SU-DHL-6 (cell line): ENCODE measurements around the gene HLA-DPA1.

Experiments used
- H2AFZ ChIP-seq: fragments of 200-600 bp; sonication (generic); 2 replicates; pipeline ENCODE4 v1.6.1; 2014; ENCODE audit warnings: low read depth, mild to moderate bottlenecking, moderate library complexity, mixed read lengths, antibody characterized with exemption, low read length; ENCODE audit not compliant: severe bottlenecking
- H3F3A ChIP-seq: fragments of 200-600 bp; shearing (Covaris generic); 2 replicates; pipeline ENCODE4 v1.6.0; 2016; ENCODE audit warnings: antibody characterized with exemption, mild to moderate bottlenecking; ENCODE audit not compliant: insufficient read depth
- H3K27ac ChIP-seq: fragments of 200-600 bp; sonication (generic); 2 replicates; pipeline ENCODE4 v1.5.1; 2016; ENCODE audit warnings: low read depth, mild to moderate bottlenecking, low read length, moderate library complexity, mixed read lengths
- H3K27me3 ChIP-seq: fragments of 200-600 bp; sonication (generic), shearing (Covaris generic); 2 replicates; pipeline ENCODE4 v1.6.0; 2014; ENCODE audit warnings: mild to moderate bottlenecking, low read length
- H3K36me3 ChIP-seq: fragments of 200-600 bp; sonication (generic); 2 replicates; pipeline ENCODE4 v1.6.1; 2014; ENCODE audit warnings: mild to moderate bottlenecking, low read length, mixed read lengths
- H3K4me2 ChIP-seq: fragments of 300-600, 200-600 bp; shearing (Covaris generic), sonication (generic); 2 replicates; pipeline ENCODE4 v1.6.0; 2014; ENCODE audit warnings: low read length, low read depth, mild to moderate bottlenecking; ENCODE audit not compliant: poor library complexity, severe bottlenecking
- H3K4me3 ChIP-seq: fragments of 200-600 bp; sonication (generic); 2 replicates; pipeline ENCODE4 v1.5.1; 2014; ENCODE audit warnings: antibody characterized with exemption, low read length, mild to moderate bottlenecking, mixed read lengths; ENCODE audit not compliant: insufficient read depth, poor library complexity, severe bottlenecking
- H3K79me2 ChIP-seq: fragments of 200-600 bp; sonication (generic); 2 replicates; pipeline ENCODE4 v1.6.1; 2014; ENCODE audit warnings: mild to moderate bottlenecking, low read length, moderate library complexity; ENCODE audit not compliant: insufficient read depth
- H3K9ac ChIP-seq: fragments of 200-600 bp; sonication (generic); 2 replicates; pipeline ENCODE4 v1.7.0; 2014; ENCODE audit warnings: mild to moderate bottlenecking, low read length
- H3K9me2 ChIP-seq: fragments of 200-600 bp; sonication (generic); replicated peaks from 2 replicates; pipeline ENCODE4 v1.6.1; 2014; ENCODE audit warnings: low read length; ENCODE audit not compliant: insufficient read depth
- H3K9me3 ChIP-seq: fragments of 200-600 bp; sonication (generic); 2 replicates; pipeline ENCODE4 v1.6.1; 2014; ENCODE audit warnings: low read length, mixed read lengths; ENCODE audit not compliant: insufficient read depth
- H4K20me1 ChIP-seq: fragments of 200-600 bp; sonication (generic); 2 replicates; pipeline ENCODE4 v1.6.1; 2014; ENCODE audit warnings: low read depth, mild to moderate bottlenecking, antibody characterized with exemption, low read length, moderate library complexity, mixed read lengths
- CTCF ChIP-seq: fragments of 200-600 bp; sonication (generic); IDR thresholded peaks from one replicate; pipeline ENCODE4 v1.5.1; 2017; ENCODE audit warnings: antibody characterized with exemption, mild to moderate bottlenecking, low read length, moderate library complexity; ENCODE audit not compliant: insufficient read depth, poor library complexity, severe bottlenecking
- EZH2phosphoT487 ChIP-seq: fragments of 200-600 bp; sonication (generic), shearing (Covaris generic); conservative IDR thresholded peaks from 2 replicates; pipeline ENCODE4 v1.6.1; 2018; ENCODE audit warnings: mild to moderate bottlenecking, antibody characterized with exemption, low read length, moderate library complexity, mixed read lengths

Gene HLA-DPA1

GRCh38 chr6:33040157-33040556 lies 33.3 kb downstream of the HLA-DPA1 start:
- H3K9me3 ChIP-seq = peaks cover under 1% of the 10 kb centered on the region; the same call in 1 of the 2 replicates
- H4K20me1 ChIP-seq = no peaks in the 10 kb centered on the region
- no peak overlapping the region for H3K4me3 ChIP-seq
- H2AFZ ChIP-seq = no peak overlapping the region
- no peak overlapping the region for H3K4me2 ChIP-seq
- H3K27me3 ChIP-seq = no peaks in the 10 kb centered on the region
- no peak overlapping the region for H3K9ac ChIP-seq
- no peak overlapping the region for H3K27ac ChIP-seq
- TF ChIP-seq EZH2phosphoT487 = no peak
- TF ChIP-seq CTCF = no peak
- no peaks in the 10 kb centered on the region for H3K79me2 ChIP-seq
- H3F3A ChIP-seq = no peaks in the 10 kb centered on the region
- H3K36me3 ChIP-seq = 0 out of 2 replicates have a peak, but pooled peaks cover 3% of the 10 kb centered on the region
- no peaks in the 10 kb centered on the region for H3K9me2 ChIP-seq

GRCh38 chr6:33036535-33036934 lies 36.9 kb downstream of the HLA-DPA1 start:
- Histone ChIP-seq H3K79me2 (no peaks in the 10 kb centered on the region), H3K4me2 (no peak overlapping the region)

GRCh38 chr6:33034554-33034953 lies 38.9 kb downstream of the HLA-DPA1 start:
- Histone ChIP-seq H3K27me3 (no peaks in the 10 kb centered on the region), H2AFZ (no peak overlapping the region), H3K9me3 (peaks cover 10% of the 10 kb centered on the region; the same call in 1 of the 2 replicates), H3K36me3 (0 out of 2 replicates have a peak, but pooled peaks cover 10% of the 10 kb centered on the region), H3K9ac (no peak overlapping the region), H3K4me2 (no peak overlapping the region), H3F3A (peaks cover 18% of the 10 kb centered on the region), H3K79me2 (no peaks in the 10 kb centered on the region), H4K20me1 (no peaks in the 10 kb centered on the region), H3K4me3 (no peak overlapping the region), H3K9me2 (no peaks in the 10 kb centered on the region), H3K27ac (no peak overlapping the region)
- TF ChIP-seq CTCF = no peak
- TF ChIP-seq EZH2phosphoT487 = no peak

More at GRCh38 chr6:33036535-33036934, 36.9 kb downstream of the HLA-DPA1 start:
- Histone ChIP-seq H3K9me2 (no peaks in the 10 kb centered on the region), H3K27ac (no peak overlapping the region), H3K9ac (no peak overlapping the region), H3K9me3 (peaks cover 10% of the 10 kb centered on the region; the same call in 1 of the 2 replicates), H3K36me3 (0 out of 2 replicates have a peak, but pooled peaks cover 10% of the 10 kb centered on the region), H3K27me3 (no peaks in the 10 kb centered on the region), H3K4me3 (no peak overlapping the region), H4K20me1 (no peaks in the 10 kb centered on the region), H3F3A (peaks cover 1% of the 10 kb centered on the region; the same call in 1 of the 2 replicates), H2AFZ (no peak overlapping the region)
- TF ChIP-seq EZH2phosphoT487 (no peak), CTCF (no peak)
